K562 (cell line): ENCODE results near the gene GHR.

Source experiments
- RCOR1 ChIP-seq, 2 experiments: IDR thresholded peaks; 2 replicates each; pipeline ENCODE4 v1.6.1; 2012; ENCODE audit warnings: low read depth in 2 of 2, low read length in 2 of 2, borderline replicate concordance in 1 of 2, improper control_type of control experiment in 1 of 2
- SP2 ChIP-seq: IDR thresholded peaks from 2 replicates; pipeline ENCODE4 v1.6.1; 2011; ENCODE audit warnings: mild to moderate bottlenecking, low read depth, low read length, moderate library complexity; ENCODE audit not compliant: poor library complexity, severe bottlenecking; ENCODE audit errors: extremely low read depth
- TF ChIP-seq, protein P1 (sequence below): sonication (generic); formaldehyde crosslinking; IDR thresholded peaks from 2 replicates; pipeline ENCODE4 v1.9.0; 2022; ENCODE audit warnings: mild to moderate bottlenecking, missing genetic modification reagents

- TF ChIP-seq, protein P1, sequence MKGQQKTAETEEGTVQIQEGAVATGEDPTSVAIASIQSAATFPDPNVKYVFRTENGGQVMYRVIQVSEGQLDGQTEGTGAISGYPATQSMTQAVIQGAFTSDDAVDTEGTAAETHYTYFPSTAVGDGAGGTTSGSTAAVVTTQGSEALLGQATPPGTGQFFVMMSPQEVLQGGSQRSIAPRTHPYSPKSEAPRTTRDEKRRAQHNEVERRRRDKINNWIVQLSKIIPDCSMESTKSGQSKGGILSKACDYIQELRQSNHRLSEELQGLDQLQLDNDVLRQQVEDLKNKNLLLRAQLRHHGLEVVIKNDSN, result no peak
- TF ChIP-seq RCOR1 (IDR thresholded peaks at IDR 0.05; ENCODE audit: borderline replicate concordance in 1 of 2, low read depth in 2 of 2, low read length in 2 of 2), result no peak
- no peak for TF ChIP-seq SP2
Observed at GRCh38 chr5:42566652-42567295, 143.5 kb downstream of the GHR start.
